Measurements from ENCODE around the gene NRROS. TPM values are rescaled to one million over a fixed set of nuclear protein-coding genes. Genes with fewer than 3 reads are reported as not detected.
"Not testable (repeated sequence)": the region's sequence is repeated elsewhere in the genome, so short reads cannot be mapped to it uniquely, and the experiment has no call there.

Gene NRROS
- total RNA-seq, 1 donor from 2014 or later: 0.68 TPM

DNA sequence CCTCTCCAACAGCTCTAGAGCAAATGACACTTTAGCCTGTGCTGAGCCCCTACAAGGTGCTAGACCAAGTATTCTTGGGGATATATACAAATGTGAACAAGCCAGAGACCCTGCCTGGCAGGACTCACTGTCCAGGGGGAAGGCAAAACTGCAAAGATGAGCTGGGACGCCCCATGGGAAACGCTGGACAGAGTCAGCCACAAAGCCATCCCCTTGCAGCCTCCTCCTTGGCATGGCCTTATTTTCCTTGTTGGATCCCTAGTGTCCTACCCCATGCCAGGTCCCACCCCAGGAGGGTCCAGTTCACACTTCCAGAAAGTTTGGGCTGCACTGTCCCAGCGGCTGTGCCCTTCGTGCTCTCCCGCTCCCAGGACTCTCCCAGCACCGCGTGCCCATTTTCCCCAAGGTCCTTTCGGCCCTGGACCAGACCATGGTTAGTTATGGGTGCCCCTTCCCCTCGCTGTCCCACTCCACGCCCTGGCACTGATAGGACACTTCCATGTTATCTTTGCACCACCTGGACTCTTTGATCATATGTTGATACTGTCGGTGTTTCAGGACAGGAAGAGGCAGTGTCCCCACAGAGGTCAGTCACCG lies 5.8 kb upstream of the NRROS start:
- Mint-ChIP-seq H3K4me1 (ENCODE audit: unreplicated experiment) (peaks cover 13% of the 10 kb centered on the region), H3K9me3 (no peaks in the 10 kb centered on the region), H3K36me3 (no peaks in the 10 kb centered on the region), H3K27me3 (peaks cover 19% of the 10 kb centered on the region), H3K4me3 (peak overlapping the region; percentile 65), H3K27ac (peak overlapping the region; percentile 73)
- no peak for DNase-seq (ENCODE audit: extremely low spot score, unreplicated experiment)
- TF ChIP-seq, protein P1, sequence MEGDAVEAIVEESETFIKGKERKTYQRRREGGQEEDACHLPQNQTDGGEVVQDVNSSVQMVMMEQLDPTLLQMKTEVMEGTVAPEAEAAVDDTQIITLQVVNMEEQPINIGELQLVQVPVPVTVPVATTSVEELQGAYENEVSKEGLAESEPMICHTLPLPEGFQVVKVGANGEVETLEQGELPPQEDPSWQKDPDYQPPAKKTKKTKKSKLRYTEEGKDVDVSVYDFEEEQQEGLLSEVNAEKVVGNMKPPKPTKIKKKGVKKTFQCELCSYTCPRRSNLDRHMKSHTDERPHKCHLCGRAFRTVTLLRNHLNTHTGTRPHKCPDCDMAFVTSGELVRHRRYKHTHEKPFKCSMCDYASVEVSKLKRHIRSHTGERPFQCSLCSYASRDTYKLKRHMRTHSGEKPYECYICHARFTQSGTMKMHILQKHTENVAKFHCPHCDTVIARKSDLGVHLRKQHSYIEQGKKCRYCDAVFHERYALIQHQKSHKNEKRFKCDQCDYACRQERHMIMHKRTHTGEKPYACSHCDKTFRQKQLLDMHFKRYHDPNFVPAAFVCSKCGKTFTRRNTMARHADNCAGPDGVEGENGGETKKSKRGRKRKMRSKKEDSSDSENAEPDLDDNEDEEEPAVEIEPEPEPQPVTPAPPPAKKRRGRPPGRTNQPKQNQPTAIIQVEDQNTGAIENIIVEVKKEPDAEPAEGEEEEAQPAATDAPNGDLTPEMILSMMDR (conservative IDR thresholded peaks at IDR 0.05): no peak

DNA sequence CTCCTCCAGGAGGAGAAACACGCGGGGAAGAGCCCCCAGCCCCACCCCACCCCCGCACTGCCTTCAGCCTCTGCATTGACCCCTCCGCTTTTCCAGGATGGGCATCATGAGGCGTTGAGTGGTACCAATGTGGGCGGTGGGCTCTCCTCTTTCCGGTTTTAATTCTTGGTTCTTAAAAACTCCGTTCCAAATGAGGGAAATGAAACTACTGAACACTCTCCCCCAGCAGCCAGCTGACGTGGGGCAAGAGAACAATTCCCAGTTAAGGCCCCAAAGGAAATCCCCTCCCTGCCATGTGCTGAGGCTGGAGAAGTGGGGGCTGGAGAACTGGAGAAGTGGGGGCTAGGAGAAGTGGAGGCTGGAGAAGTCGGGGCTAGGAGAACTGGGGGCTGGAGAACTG lies 5.3 kb upstream of the NRROS start:
- TF ChIP-seq, protein P1 (conservative IDR thresholded peaks at IDR 0.05): no peak
- H3K27ac Mint-ChIP-seq: no peak overlapping the region

DNA sequence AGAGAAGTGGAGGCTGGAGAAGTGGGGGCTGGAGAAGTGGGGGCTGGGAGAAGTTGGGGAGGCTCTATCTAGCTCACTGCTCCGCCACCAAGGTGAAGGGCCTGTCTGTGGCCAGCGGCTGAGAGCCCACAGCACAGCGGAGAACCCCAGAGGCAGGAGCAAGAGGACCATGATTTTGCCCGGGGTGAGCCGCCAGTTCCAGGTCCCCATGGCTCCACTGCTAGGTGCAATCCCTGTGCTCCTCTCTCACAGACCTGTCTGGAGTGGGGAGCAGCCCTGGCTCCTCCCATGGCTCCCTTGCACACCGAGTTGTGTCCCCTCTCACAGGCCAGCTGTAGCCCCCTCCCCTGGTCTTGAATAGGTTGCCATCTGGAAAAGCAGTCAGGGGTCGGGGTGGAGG lies 4.7 kb upstream of the NRROS start:
- DNase-seq (ENCODE audit: extremely low spot score, unreplicated experiment): no peak
- TF ChIP-seq, protein P1 (conservative IDR thresholded peaks at IDR 0.05): no peak
- no peaks in the 10 kb centered on the region for H3K36me3 Mint-ChIP-seq
- H3K4me3 Mint-ChIP-seq: no peak overlapping the region
- H3K9me3 Mint-ChIP-seq: no peaks in the 10 kb centered on the region
- H3K4me1 Mint-ChIP-seq (ENCODE audit: unreplicated experiment): peaks cover 13% of the 10 kb centered on the region
- H3K27me3 Mint-ChIP-seq: peaks cover 28% of the 10 kb centered on the region
- H3K27ac Mint-ChIP-seq: no peak overlapping the region

More for the DNA sequence above, 5.3 kb upstream of the NRROS start:
- Mint-ChIP-seq H3K36me3 (no peaks in the 10 kb centered on the region), H3K4me3 (peak overlapping the region; percentile 39), H3K9me3 (no peaks in the 10 kb centered on the region), H3K27me3 (peaks cover 25% of the 10 kb centered on the region), H3K4me1 (ENCODE audit: unreplicated experiment) (peaks cover 13% of the 10 kb centered on the region)
- DNase-seq (ENCODE audit: extremely low spot score, unreplicated experiment): no peak

DNA sequence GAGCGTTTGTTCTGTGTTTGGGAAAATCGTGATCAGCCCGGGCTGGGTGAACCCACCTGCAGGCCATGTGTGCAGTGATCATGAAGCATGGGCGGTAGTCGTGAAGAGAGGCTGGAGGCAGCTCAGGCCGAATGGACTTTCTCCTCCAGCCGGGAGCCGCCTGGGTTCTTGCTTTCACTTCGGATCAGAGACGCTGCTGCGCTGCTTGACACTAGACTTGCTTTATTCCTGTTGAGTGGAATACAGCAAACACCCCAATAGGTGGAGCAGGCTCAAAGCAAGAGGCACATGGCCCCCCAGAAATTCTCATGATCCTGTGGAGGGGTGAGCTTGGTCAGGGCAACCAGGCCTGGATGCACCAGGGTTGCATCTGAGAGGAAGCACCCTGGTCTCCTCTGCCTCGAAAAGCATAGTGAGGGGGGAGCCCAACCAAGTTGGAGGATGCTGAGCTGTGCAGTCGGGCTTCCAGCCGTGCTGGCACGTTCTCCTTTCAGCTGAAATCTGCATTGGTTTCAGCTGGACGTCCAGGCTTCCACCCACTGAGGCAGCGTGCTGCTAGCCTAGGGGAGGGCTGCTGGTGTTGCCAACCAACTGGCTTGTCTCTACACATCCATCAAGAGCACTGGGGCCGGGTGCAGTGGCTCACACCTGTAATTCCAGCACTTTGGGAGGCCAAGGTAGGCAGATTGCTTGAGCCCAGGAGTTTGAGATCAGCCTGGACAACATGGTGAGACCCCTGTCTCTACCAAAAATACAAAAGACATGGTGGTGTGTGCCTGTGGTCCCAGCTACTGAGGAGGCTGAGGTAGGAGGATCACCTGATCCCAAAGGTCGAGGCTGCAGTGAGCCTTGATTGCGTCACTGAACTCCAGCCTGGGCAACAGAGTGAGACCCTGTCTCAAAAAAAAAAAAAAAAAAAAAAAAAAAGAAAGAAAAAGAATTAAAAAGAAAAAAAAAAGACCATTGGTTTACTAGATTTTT lies 2.8 kb upstream of the NRROS start:
- H3K4me1 Mint-ChIP-seq (ENCODE audit: unreplicated experiment): peaks cover 11% of the 10 kb centered on the region
- no peaks in the 10 kb centered on the region for H3K9me3 Mint-ChIP-seq
- DNase-seq (ENCODE audit: extremely low spot score, unreplicated experiment): no peak
- H3K36me3 Mint-ChIP-seq: no peaks in the 10 kb centered on the region
- H3K4me3 Mint-ChIP-seq: no peak overlapping the region
- TF ChIP-seq, protein P1 (conservative IDR thresholded peaks at IDR 0.05): no peak
- no peak overlapping the region for H3K27ac Mint-ChIP-seq
- peaks cover 34% of the 10 kb centered on the region for H3K27me3 Mint-ChIP-seq

DNA sequence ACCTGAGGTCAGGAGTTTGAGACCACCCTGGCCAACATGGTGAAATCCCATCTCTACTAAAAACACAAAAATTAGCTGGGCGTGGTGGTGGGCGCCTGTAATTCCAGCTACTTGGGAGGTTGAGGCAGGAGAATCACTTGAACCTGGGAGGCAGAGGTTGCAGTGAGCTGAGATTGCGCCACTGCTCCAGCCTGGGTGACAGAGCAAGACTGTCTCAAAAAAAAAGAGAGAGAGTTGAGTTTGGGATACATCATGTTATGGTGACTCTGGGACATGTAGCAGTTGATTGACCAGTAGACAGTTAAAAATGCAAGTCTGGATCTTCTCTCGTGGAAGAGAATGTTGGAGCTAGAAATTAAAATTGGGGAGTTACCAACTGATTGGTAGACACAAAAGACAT lies 1.6 kb upstream of the NRROS start:
- DNase-seq (ENCODE audit: extremely low spot score, unreplicated experiment); H3K9me3 Mint-ChIP-seq; H3K36me3 Mint-ChIP-seq; H3K27ac Mint-ChIP-seq; H3K4me3 Mint-ChIP-seq; H3K4me1 Mint-ChIP-seq (ENCODE audit: unreplicated experiment): not testable (repeated sequence)
- H3K27me3 Mint-ChIP-seq: peaks cover 34% of the 10 kb centered on the region
